Fibroblast of mammary gland (primary cell): ENCODE data around the gene AUTS2.
A peak's percentile ranks its signal among the peaks of the same experiment; 100 is the strongest.

Source experiments
- DNase-seq: peaks from one replicate; pipeline ENCODE4 v3.0.0-alpha.2; 2010; ENCODE audit warnings: low read depth
- H3K4me3 ChIP-seq: 2 replicates; pipeline ENCODE4 v1.5.1; 2011; ENCODE audit warnings: low read depth, mild to moderate bottlenecking, low read length, moderate library complexity; ENCODE audit not compliant: control insufficient read depth
- TF ChIP-seq, protein P1 (sequence below): conservative IDR thresholded peaks from 2 replicates; pipeline ENCODE4 v1.5.1; 2011; ENCODE audit warnings: low read depth, low read length, inconsistent platforms; ENCODE audit not compliant: control insufficient read depth, insufficient read depth

Gene AUTS2

DNA sequence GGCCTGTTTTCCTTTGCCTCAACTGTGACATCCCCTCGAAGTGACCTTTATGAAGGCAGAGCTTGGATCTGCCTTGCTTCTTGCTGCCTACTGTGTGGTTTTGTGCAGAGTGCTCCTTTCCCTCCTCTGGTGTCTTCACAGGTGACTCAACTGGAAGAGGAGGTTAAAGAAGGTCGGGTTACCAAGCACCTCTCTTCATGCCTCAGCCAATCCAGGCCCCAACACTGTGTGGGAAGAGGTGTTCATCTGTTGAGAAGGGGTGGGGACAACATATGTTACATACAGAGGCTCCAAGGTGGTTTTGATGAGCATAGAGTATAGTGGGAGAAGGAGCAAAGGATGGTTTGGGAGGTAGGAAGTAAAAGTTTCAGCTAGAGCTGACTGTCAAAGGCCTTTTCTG is 155.7 kb downstream of the AUTS2 start:
- TF ChIP-seq, protein P1, sequence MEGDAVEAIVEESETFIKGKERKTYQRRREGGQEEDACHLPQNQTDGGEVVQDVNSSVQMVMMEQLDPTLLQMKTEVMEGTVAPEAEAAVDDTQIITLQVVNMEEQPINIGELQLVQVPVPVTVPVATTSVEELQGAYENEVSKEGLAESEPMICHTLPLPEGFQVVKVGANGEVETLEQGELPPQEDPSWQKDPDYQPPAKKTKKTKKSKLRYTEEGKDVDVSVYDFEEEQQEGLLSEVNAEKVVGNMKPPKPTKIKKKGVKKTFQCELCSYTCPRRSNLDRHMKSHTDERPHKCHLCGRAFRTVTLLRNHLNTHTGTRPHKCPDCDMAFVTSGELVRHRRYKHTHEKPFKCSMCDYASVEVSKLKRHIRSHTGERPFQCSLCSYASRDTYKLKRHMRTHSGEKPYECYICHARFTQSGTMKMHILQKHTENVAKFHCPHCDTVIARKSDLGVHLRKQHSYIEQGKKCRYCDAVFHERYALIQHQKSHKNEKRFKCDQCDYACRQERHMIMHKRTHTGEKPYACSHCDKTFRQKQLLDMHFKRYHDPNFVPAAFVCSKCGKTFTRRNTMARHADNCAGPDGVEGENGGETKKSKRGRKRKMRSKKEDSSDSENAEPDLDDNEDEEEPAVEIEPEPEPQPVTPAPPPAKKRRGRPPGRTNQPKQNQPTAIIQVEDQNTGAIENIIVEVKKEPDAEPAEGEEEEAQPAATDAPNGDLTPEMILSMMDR = no peak
- no peak for DNase-seq
- no peak overlapping the region for H3K4me3 ChIP-seq

DNA sequence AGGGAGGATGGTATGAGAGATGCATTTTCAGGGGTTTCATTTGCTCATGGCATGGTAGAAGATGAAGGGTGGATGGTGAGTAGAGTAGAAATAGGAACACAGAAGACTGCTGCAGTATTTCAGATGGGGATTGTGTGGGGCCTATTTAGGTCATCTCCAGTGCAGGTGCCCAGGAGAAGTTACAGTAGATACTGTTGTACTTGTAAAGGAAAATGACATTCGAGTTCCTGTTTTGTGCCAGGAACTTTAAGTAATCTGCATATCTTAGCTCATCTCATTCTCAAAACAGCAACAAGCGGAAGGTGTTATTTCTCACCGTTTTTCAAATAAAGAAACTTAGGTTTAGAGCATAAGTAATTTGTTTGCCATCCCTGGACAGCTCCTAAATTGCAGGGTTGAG is 156.2 kb downstream of the AUTS2 start:
- H3K4me3 ChIP-seq = no peak overlapping the region
- DNase-seq = no peak
- TF ChIP-seq, protein P1 = no peak

DNA sequence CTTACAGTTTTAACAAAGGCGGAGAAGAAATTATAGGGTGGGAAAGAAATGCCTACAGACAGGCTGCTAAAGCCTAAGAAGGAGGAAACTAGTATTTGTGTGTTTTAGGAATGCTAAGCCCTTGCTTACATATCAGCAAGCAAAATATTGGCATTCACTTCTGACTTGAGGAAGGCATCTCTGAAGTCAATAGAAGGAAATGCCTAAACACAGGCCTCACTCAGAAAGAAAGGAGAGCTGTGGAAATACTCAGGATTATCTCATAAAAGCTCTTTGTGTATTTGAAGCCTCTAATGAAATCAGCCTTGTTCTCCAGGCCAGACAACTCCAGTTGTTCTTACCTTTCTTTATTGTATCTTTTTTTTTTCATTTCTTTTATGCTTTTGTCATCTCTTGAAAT is 158.0 kb downstream of the AUTS2 start:
- no peak for DNase-seq
- TF ChIP-seq, protein P1 = no peak
- no peak overlapping the region for H3K4me3 ChIP-seq

DNA sequence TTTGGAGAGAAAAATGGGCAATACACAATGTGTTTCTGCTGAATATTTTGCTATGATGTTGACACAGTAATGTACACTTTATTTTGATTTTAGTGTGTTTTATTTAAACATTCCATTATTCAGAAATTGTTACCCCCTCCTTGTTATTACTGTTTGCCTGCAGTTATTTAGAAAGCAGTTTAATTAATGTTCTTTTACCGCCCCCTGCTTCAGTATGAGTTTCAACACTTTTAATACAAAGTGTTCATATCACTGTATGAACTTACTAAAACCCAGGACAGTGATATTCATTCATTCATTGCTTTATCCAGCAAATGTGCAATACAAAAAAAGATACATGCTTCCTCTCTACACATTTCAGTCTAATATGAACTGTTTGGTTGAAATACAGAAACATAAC is 159.3 kb downstream of the AUTS2 start:
- no peak overlapping the region for H3K4me3 ChIP-seq
- no peak for DNase-seq
- TF ChIP-seq, protein P1 = no peak

DNA sequence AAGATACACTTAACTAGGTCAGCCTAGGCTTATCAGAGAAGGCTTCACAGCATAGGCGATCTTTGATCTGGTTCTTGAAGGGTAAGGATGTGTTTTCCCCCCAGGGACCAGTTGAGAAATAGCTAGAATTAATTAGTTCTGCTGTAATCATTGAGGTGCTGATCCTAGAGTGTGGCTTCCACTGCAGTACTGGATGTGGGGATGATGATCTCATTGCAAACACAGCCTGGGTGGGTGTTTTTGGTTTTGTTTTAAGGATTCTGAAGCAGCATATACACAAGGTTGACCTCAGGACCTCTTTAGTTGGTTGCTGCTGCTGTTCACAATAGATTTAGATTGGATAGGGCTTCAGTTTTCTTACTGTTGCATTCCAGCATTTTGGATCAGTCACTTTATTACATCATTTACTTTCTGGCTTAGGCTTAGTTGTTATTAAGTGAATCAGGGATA is 159.7 kb downstream of the AUTS2 start:
- TF ChIP-seq, protein P1 = no peak
- no peak overlapping the region for H3K4me3 ChIP-seq
- peak; percentile 76 for DNase-seq

DNA sequence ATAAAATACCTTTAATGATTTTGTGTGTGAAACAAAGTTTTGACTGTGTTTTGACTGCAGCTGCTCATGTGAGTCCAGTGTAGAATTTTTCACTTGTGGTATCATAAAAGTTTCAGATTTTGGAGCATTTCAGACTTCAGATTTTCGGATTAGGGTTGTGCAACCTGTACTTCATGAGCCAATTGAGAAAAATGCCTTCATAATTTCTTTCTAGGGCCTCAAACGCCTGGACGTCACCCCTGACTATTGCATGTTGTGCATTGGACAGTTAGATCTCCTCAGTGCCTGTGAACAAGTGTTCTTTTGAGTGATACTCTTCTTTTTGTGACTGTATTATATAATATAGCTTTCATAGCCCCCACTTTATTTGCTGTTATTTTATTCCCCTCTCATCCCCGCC is 161.1 kb downstream of the AUTS2 start:
- H3K4me3 ChIP-seq = no peak overlapping the region
- TF ChIP-seq, protein P1 = no peak
- DNase-seq = no peak

DNA sequence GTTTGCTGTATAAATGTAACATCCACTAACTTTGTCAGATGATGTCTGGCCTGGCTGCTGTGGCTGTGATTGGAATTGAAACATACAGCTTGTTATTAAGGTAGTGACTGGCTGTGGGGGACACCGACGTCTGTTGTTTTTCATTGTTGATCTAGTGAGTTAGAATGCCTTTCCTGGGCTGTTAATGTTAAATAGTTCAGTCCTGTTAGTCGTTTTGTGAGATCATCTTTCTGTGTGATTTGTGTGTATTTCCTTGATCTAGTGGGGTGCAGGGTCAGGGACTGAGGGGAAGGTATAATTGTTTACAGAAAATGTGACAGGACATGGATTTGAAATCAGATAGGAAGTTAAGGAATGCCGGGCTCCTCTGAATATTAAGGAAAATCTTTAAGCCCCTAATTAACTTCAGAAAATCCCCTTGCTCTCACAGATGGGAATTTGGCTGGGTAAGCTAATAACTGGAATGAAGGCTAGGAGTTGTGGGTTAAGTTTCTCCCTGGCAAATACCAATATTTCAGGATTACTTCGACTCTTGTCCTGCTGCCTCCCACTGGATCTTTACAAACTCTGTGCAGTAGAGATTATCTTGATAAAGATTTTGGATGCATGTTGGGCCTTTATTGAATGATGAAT is 163.1 kb downstream of the AUTS2 start:
- no peak overlapping the region for H3K4me3 ChIP-seq
- TF ChIP-seq, protein P1 = no peak
- no peak for DNase-seq
